BE2C (cell line): Measurements from ENCODE around the gene HNRNPM.

Source experiments
- DNase-seq: peaks from one replicate; pipeline ENCODE4 v3.0.0-alpha.2; 2020
- H3K27me3 ChIP-seq: fragments of 250-450 bp; sonication (Bioruptor Pico); 2 replicates; pipeline ENCODE4 v1.5.1; 2020; ENCODE audit warnings: mild to moderate bottlenecking
- H3K36me3 ChIP-seq: fragments of 250-450 bp; sonication (Bioruptor Pico); 2 replicates; pipeline ENCODE4 v1.5.1; 2020; ENCODE audit warnings: mild to moderate bottlenecking
- H3K4me1 ChIP-seq: fragments of 250-450 bp; sonication (Bioruptor Pico); 2 replicates; pipeline ENCODE4 v1.5.1; 2020
- H3K4me3 ChIP-seq: 2 replicates; pipeline ENCODE4 v1.5.1; 2011; ENCODE audit warnings: low read depth, low read length
- H3K9me3 ChIP-seq: fragments of 250-450 bp; sonication (Bioruptor Pico); 2 replicates; pipeline ENCODE4 v1.5.1; 2020
- CTCF ChIP-seq: IDR thresholded peaks from 2 replicates; pipeline ENCODE4 v1.5.1; 2012; ENCODE audit warnings: mild to moderate bottlenecking, low read depth, low read length

HNRNPM gene

GRCh38 chr19:8529369-8530006 lies 84.7 kb downstream of the HNRNPM start:
- no peaks in the 10 kb centered on the region for H3K9me3 ChIP-seq
- peaks cover 2% of the 10 kb centered on the region; the same call in 1 of the 2 replicates for H3K27me3 ChIP-seq
- TF ChIP-seq CTCF: no peak
- H3K4me3 ChIP-seq: no peak overlapping the region
- no peaks in the 10 kb centered on the region for H3K36me3 ChIP-seq
- no peak for DNase-seq
- no peaks in the 10 kb centered on the region for H3K4me1 ChIP-seq

GRCh38 chr19:8530061-8530679 lies 85.4 kb downstream of the HNRNPM start:
- TF ChIP-seq CTCF: no peak
- H3K4me1 ChIP-seq: no peaks in the 10 kb centered on the region

GRCh38 chr19:8531470-8531869 lies 86.7 kb downstream of the HNRNPM start:
- no peaks in the 10 kb centered on the region for H3K9me3 ChIP-seq
- TF ChIP-seq CTCF: no peak
- H3K4me3 ChIP-seq: no peak overlapping the region
- no peaks in the 10 kb centered on the region for H3K4me1 ChIP-seq
- H3K36me3 ChIP-seq: no peaks in the 10 kb centered on the region
- peaks cover 2% of the 10 kb centered on the region; the same call in 1 of the 2 replicates for H3K27me3 ChIP-seq
- no peak for DNase-seq

More at GRCh38 chr19:8530061-8530679, 85.4 kb downstream of the HNRNPM start:
- no peak for DNase-seq
- peaks cover 2% of the 10 kb centered on the region; the same call in 1 of the 2 replicates for H3K27me3 ChIP-seq
- no peak overlapping the region for H3K4me3 ChIP-seq
- no peaks in the 10 kb centered on the region for H3K9me3 ChIP-seq
- no peaks in the 10 kb centered on the region for H3K36me3 ChIP-seq

GRCh38 chr19:8532225-8532624 lies 87.5 kb downstream of the HNRNPM start:
- DNase-seq: no peak
- TF ChIP-seq CTCF: no peak
- Histone ChIP-seq H3K4me3 (no peak overlapping the region), H3K4me1 (no peaks in the 10 kb centered on the region), H3K9me3 (no peaks in the 10 kb centered on the region), H3K27me3 (peaks cover 2% of the 10 kb centered on the region; the same call in 1 of the 2 replicates), H3K36me3 (no peaks in the 10 kb centered on the region)

- no peaks in the 10 kb centered on the region for H3K36me3 ChIP-seq
- H3K27me3 ChIP-seq: peaks cover 2% of the 10 kb centered on the region; the same call in 1 of the 2 replicates
- no peak for DNase-seq
- no peak for TF ChIP-seq CTCF
- H3K4me3 ChIP-seq: no peak overlapping the region
- no peaks in the 10 kb centered on the region for H3K4me1 ChIP-seq
- H3K9me3 ChIP-seq: no peaks in the 10 kb centered on the region
These were observed 91.5 kb downstream of the HNRNPM start for GRCh38 chr19:8536282-8536681.

GRCh38 chr19:8537099-8537498 lies 92.3 kb downstream of the HNRNPM start:
- TF ChIP-seq CTCF: no peak
- DNase-seq: no peak
- H3K36me3 ChIP-seq: no peaks in the 10 kb centered on the region
- H3K4me3 ChIP-seq: no peak overlapping the region
- H3K27me3 ChIP-seq: peaks cover 2% of the 10 kb centered on the region; the same call in 1 of the 2 replicates
- no peaks in the 10 kb centered on the region for H3K9me3 ChIP-seq
- H3K4me1 ChIP-seq: no peaks in the 10 kb centered on the region
